GM19025 (cell line): ENCODE measurements around the gene RASAL2.
"Not testable (repeated sequence)": the region's sequence is repeated elsewhere in the genome, so short reads cannot be mapped to it uniquely, and the experiment has no call there.

Experiments used
- ATAC-seq: cut with Tn5 transposase; IDR thresholded peaks from one replicate; pipeline ENCODE4 v1.9.1; 2021; ENCODE audit warnings: mild to moderate bottlenecking, low read depth, moderate library complexity; ENCODE audit not compliant: unreplicated experiment

The RASAL2 gene

GRCh38 chr1:178271471-178271870, 177.6 kb downstream of the RASAL2 start:
- ATAC-seq, result no peak

- ATAC-seq, result no peak
These were observed 180.0 kb downstream of the RASAL2 start for GRCh38 chr1:178273707-178274410.

GRCh38 chr1:178275049-178275448, 181.1 kb downstream of the RASAL2 start:
- ATAC-seq, result no peak

- ATAC-seq, result no peak
These were observed 181.6 kb downstream of the RASAL2 start for GRCh38 chr1:178275553-178275952.

- ATAC-seq, result no peak
These were observed 184.1 kb downstream of the RASAL2 start for GRCh38 chr1:178277793-178278530.

GRCh38 chr1:178278916-178279686, 185.2 kb downstream of the RASAL2 start:
- ATAC-seq, result no peak

- ATAC-seq, result no peak
These were observed 189.1 kb downstream of the RASAL2 start for GRCh38 chr1:178282949-178283367.

- ATAC-seq, result no peak
These were observed 189.5 kb downstream of the RASAL2 start for GRCh38 chr1:178283409-178283808.

- ATAC-seq, result no peak
These were observed 190.2 kb downstream of the RASAL2 start for GRCh38 chr1:178284058-178284457.

- ATAC-seq, result no peak
These were observed 197.3 kb downstream of the RASAL2 start for GRCh38 chr1:178291166-178291565.

GRCh38 chr1:178294654-178295053, 200.8 kb downstream of the RASAL2 start:
- no peak for ATAC-seq

- no peak for ATAC-seq
These were observed 206.4 kb downstream of the RASAL2 start for GRCh38 chr1:178300352-178300699.

GRCh38 chr1:178301141-178301540, 207.2 kb downstream of the RASAL2 start:
- no peak for ATAC-seq

GRCh38 chr1:178307264-178307663, 213.4 kb downstream of the RASAL2 start:
- no peak for ATAC-seq

GRCh38 chr1:178308438-178308837, 214.5 kb downstream of the RASAL2 start:
- no peak for ATAC-seq

GRCh38 chr1:178310685-178311105, 216.8 kb downstream of the RASAL2 start:
- ATAC-seq, result no peak

- ATAC-seq, result no peak
These were observed 217.3 kb downstream of the RASAL2 start for GRCh38 chr1:178311164-178311563.

GRCh38 chr1:178320280-178320982, 226.5 kb downstream of the RASAL2 start:
- ATAC-seq, result not testable (repeated sequence)

GRCh38 chr1:178323067-178323466, 229.2 kb downstream of the RASAL2 start:
- no peak for ATAC-seq

- ATAC-seq, result no peak
These were observed 230.1 kb downstream of the RASAL2 start for GRCh38 chr1:178324003-178324402.

GRCh38 chr1:178328728-178329127, 234.8 kb downstream of the RASAL2 start:
- no peak for ATAC-seq
